NCI-H82 (cell line): ENCODE results near the gene PRR5L.
"Not testable (repeated sequence)": the region's sequence is repeated elsewhere in the genome, so short reads cannot be mapped to it uniquely, and the experiment has no call there.

ENCODE experiments used
- DNase-seq: peaks from one replicate; lab custom pipeline; 2025; lab: John Stamatoyannopoulos, UW

The PRR5L gene

GRCh38 chr11:36498721-36499120, 202.6 kb downstream of the PRR5L start:
- DNase-seq, result no peak

- DNase-seq, result no peak
These were observed 203.2 kb downstream of the PRR5L start for GRCh38 chr11:36499315-36499714.

GRCh38 chr11:36500315-36500721, 204.2 kb downstream of the PRR5L start:
- no peak for DNase-seq

- no peak for DNase-seq
These were observed 205.1 kb downstream of the PRR5L start for GRCh38 chr11:36501236-36501635.

- DNase-seq, result no peak
These were observed 211.9 kb downstream of the PRR5L start for GRCh38 chr11:36507824-36508489.

- no peak for DNase-seq
These were observed 212.7 kb downstream of the PRR5L start for GRCh38 chr11:36508743-36509142.

- DNase-seq, result peak; percentile 21
These were observed 213.1 kb downstream of the PRR5L start for GRCh38 chr11:36509201-36509639.

GRCh38 chr11:36509694-36510593, 213.9 kb downstream of the PRR5L start, which contains the start of gene TRAF6:
Gene TRAF6 (minus strand): TSS chr11:36510272. CDS start chr11:36501515, 8,757 bp downstream.
- DNase-seq, result peak; percentile 85

GRCh38 chr11:36510594-36510942, 214.5 kb downstream of the PRR5L start:
- DNase-seq, result no peak

GRCh38 chr11:36511062-36511461, 215.0 kb downstream of the PRR5L start:
- not testable (repeated sequence) for DNase-seq

- DNase-seq, result no peak
These were observed 215.9 kb downstream of the PRR5L start for GRCh38 chr11:36512016-36512415.

GRCh38 chr11:36513965-36514364, 217.9 kb downstream of the PRR5L start:
- DNase-seq, result no peak
